HG03060 (cell line): Measurements from ENCODE around the gene CHCHD5.
"Not testable (repeated sequence)": the region's sequence is repeated elsewhere in the genome, so short reads cannot be mapped to it uniquely, and the experiment has no call there.

Experiments
- ATAC-seq: cut with Tn5 transposase; IDR thresholded peaks from one replicate; pipeline ENCODE4 v1.9.1; 2021; ENCODE audit warnings: low read depth, moderate number of reproducible peaks; ENCODE audit not compliant: unreplicated experiment

Gene CHCHD5, protein sequence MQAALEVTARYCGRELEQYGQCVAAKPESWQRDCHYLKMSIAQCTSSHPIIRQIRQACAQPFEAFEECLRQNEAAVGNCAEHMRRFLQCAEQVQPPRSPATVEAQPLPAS

DNA sequence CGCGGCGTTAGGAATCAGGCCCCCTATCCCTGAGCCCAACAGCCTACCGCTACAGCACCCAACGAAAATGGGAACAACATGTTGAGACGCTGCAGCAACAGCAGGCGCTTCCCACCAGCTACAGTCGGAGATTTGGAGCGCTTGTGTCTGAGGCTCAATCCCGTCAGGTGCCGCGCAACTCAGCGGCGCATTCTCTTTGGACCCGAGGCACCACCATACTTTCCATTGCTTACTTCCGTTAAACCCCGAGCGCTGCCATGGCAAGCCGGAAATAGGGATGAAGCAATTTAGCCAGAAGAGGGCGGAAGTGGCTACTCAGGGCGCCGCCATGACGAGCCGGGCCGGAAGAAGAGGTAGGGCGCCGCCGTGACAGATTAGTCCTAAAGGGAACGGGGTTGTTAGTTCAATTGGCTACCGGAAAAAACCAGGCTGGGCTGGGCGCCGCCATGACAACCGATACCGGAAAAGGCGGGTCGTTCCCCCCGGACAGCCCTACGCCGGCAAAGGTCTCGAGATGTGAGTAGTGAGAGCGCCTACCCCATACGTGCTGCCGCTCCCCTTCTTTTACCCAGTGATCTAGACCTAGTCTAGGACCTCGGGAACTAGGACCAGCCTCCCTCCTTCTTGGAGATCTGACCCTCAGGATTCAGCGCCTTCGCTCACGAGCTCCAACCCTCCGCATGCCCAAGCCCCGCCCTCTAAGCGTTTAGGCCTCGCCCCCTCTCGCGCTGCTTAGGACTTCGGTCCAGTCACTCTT is at the start of gene CHCHD5:
CHCHD5 (plus strand) TSS at position 476 of the 757 bp plus-strand sequence; CDS start at position 515, 39 bp downstream.
- peak; percentile 82 for ATAC-seq

GRCh38 chr2:112534826-112535225 is 49.6 kb upstream of the CHCHD5 start:
- no peak for ATAC-seq

DNA sequence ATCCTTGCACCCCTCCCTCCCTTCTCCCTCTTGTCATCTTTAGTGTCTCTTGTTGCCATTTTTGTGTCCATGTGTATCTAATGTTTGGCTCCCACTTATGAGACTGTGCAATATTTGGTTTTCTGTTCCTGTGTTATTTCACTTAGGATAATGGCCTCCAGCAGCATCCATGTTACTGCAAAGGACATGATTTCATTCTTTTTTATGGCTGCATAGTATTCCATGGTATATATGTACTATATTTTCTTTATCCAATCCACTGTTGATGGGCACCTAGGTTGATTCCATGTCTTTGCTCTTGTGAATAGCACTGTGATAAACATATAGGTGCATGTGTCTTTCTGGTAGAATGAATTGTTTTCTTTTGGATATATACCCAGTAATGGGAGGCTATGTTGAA is 47.7 kb upstream of the CHCHD5 start:
- not testable (repeated sequence) for ATAC-seq

GRCh38 chr2:112539306-112539705 is 45.1 kb upstream of the CHCHD5 start:
- no peak for ATAC-seq

GRCh38 chr2:112540906-112541305 is 43.5 kb upstream of the CHCHD5 start:
- ATAC-seq: no peak

DNA sequence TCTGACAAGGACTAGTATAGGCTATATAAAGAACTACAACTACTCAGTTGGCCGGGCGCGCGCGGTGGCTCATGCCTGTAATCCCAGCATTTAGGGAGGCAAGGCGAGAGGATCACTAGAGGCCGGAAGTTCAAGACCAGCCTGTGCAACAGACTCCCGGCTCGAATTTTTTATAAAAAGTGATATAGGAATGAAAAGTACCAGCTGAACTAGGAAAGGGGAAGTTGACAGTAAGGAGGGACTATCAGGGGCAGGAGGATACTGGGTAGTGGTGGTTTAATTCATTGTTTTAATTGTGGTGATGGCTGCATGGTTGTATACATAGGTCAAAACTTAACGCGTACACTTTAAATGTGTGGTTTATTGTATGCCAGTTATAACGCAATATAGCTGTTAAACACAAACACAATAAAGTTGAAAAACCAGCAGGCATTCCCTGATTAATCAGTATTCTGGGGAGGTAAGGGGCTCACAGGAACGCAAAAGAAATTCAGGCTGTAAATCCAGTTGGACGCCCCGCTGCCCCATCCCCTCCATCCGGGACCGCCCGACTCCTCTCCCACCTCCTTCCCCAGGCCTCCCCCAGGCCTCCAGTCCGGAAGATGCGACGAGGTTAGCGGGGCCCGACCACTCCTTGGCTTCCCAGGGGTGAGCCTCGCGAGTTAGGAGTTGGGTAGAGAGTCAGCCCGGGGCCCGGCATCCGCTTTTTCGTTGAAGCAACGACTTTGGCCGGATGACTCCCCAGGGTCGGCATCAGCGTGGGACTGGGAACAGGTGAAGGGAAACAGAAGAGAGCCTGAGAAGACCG is 42.9 kb upstream of the CHCHD5 start:
- ATAC-seq: peak; percentile 25

- peak; percentile 44 for ATAC-seq
Observed at GRCh38 chr2:112542123-112542983, 42.1 kb upstream of the CHCHD5 start, which contains the start of gene POLR1B. POLR1B (plus strand) TSS chr2:112542465; CDS start chr2:112542495, 30 bp downstream.

GRCh38 chr2:112542984-112543661 is 41.3 kb upstream of the CHCHD5 start:
- no peak for ATAC-seq

DNA sequence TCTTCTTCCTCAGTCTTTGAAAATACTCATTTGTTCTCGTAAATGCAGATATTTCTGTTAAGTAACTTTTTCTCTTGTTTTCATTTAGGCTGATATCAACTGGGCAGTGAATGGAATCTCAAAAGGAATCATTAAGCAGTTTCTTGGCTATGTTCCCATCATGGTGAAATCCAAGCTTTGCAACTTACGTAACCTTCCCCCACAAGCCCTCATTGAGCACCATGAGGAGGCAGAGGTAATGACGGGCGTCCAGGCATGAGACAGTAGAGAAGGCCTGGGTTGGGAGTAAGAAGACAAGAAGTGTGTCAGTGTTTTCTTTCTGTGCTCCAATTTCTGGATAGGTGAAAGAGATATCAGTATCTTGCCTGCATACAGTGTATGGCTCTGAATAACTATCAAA is 37.1 kb upstream of the CHCHD5 start:
- no peak for ATAC-seq

DNA sequence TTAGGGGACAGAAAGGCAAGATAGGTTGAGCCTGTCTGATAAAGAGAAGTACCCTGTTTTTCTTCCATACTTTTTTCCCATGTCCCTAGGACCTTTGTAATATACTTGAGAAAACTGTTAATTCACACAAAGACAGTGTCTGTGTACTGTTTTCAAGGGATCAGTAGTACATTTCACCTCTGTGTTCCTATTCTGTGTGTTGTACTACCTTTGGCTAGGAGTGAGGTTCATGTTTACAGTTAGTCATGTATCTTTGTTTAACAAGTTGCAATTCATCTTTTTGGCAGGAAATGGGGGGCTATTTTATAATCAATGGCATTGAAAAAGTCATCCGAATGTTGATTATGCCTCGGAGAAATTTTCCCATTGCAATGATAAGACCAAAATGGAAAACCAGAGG is 35.4 kb upstream of the CHCHD5 start:
- no peak for ATAC-seq

DNA sequence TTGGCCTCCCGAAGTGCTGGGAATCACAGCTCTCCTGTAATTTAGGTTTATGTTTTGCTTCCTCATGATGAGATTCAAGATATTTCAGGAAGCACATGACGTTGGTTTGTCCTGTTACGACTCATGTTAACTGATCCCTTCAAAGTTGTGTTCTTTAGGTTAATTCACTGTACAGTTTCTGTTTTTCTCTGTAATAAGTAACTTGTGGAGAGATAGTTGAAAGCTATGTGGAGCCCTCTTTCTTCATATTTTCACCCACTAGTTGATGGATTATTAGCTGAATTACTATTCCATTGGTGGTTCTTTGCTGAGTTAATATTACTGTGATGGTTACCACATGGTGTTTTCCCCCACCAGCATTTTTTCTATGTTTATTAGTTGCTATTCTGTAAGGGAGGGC is 18.3 kb upstream of the CHCHD5 start:
- no peak for ATAC-seq

GRCh38 chr2:112566508-112566907 is 17.9 kb upstream of the CHCHD5 start:
- not testable (repeated sequence) for ATAC-seq

DNA sequence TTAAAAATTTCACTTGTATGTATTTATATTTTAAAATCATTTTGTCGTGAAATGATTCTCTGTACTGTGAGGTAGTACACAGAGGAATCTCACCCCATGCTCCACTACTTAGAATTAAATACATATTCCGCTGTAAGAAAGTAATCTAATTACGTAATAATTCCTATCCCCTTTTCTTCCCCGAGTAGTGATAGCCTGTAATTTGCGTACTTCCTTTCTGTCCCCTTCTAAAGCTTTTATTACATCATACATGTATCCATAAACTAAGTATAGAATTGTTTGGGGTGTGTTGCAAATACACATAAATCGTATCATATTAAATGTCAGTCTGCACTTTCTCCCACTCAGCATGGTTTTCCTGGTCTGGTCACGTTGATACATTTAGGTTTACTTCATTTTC is 12.4 kb upstream of the CHCHD5 start:
- ATAC-seq: no peak

DNA sequence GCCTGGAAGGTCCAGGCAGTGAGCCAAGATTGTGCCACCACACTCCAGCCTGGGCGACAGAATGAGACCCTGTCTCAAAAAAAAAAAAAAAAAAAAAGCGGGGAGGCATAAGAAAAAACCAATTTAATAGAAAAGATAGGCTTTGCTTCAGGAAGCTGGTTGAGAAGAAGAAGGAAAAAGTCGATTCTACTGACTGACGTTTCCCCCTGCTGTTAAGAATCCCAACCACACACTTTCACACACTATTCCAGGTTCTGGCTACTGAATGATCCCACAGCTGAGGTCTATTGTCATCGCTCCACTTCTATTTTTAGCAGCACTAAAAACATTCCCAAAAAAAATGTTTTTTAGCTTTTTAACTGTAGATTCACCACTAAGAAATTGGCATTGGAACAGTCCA is 6.7 kb upstream of the CHCHD5 start:
- no peak for ATAC-seq

DNA sequence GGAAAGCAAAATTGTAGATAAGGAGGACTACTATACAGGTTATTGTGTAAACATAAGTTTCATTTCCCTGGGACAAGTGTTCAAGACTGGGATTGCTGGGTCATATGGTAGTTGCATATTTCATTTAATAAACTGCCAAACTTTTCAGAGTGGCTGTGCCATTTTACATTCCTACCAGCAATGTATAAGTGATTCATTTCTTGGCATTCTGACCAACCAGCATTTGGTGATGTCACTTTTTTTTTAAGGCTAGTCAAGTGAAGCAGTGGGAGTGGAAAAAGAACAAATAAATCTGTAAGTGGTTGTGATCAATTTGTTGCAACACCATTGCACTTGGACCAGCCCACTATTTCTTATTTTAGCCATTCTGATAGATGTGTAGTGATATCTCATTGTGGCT is 5.2 kb upstream of the CHCHD5 start:
- no peak for ATAC-seq

GRCh38 chr2:112580084-112580483 is 4.3 kb upstream of the CHCHD5 start:
- ATAC-seq: no peak

DNA sequence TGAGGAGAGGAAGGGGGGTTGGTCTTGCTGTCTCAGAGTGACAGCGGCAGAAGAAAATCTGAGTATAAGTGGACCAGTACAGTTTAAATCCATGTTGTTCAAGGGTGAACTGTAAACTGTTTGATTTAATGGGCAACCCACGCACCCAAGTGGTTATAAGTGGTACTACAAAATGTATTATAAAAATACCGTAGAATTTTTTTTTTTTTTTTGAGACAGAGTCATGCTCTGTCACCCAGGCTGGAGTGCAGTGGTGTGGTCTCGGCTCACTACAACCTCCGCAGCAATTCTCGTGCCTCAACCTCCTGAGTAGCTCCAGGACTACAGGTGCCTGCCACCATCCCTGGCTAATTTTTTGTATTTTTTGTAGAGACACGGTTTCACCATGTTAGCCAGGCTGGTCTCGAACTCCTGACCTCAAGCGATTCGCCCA is 2.1 kb upstream of the CHCHD5 start:
- ATAC-seq: no peak

DNA sequence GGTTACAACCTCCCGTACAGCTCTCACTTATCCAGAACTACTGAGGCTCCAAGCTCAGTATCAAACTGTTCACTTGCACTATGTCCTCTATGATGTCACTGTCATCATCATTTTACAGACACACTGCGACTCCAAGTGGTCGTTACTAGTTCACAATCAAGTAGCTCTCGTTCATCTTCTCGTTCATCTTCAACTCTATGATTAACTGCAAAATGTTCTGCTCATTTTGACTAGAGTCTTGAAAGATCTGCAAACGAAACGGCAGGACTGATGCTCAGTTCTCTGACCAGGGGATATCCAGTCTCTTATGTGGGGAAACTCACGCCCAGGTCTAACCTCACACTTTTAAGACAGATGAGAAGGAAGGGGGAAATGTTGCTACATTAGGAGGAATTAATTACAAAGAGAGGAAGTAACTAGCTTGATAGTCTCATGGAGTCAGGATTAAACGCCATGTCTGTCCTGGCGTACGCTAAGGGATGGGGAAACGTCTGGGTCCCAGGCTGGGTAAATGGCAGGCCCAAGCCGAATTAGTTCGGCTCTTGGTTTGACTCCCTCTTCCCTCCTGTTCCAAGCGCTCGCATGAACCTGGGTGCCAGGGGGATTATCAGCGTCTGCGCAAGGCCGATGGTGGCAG is 794 bp upstream of the CHCHD5 start:
- ATAC-seq: no peak

GRCh38 chr2:112584891-112585250 is 462 bp downstream of the CHCHD5 start:
- ATAC-seq: no peak

DNA sequence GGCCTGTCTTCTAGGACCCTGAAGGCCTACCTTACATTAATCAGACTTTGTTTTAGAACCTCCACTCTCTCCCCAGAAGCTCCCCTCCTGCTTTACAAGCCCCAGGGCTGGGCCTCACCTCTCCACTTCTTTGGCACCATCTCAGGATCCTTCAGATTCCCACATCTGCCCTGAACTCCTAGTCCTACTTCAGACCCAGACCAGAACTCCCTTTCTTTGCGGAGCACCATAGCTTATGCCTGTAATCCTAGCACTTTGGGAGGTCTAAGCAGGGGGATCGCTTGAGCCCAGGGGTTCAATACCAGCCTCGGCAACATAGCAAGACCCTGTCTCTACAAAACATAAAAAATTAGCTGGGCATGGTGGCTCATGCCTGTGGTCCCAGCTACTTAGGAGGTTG is 991 bp downstream of the CHCHD5 start:
- no peak for ATAC-seq
